ENCODE data around the gene GMCL1. TPM values are rescaled to one million over a fixed set of nuclear protein-coding genes. Genes with fewer than 3 reads are reported as not detected.

GMCL1 gene
- total and polyA plus RNA-seq, 9 of the 15 experiments (the other 6 are each of a cell fraction or from before 2014, with no cell fraction given) = 7.0 to 27.3 (median 15.4) TPM

DNA sequence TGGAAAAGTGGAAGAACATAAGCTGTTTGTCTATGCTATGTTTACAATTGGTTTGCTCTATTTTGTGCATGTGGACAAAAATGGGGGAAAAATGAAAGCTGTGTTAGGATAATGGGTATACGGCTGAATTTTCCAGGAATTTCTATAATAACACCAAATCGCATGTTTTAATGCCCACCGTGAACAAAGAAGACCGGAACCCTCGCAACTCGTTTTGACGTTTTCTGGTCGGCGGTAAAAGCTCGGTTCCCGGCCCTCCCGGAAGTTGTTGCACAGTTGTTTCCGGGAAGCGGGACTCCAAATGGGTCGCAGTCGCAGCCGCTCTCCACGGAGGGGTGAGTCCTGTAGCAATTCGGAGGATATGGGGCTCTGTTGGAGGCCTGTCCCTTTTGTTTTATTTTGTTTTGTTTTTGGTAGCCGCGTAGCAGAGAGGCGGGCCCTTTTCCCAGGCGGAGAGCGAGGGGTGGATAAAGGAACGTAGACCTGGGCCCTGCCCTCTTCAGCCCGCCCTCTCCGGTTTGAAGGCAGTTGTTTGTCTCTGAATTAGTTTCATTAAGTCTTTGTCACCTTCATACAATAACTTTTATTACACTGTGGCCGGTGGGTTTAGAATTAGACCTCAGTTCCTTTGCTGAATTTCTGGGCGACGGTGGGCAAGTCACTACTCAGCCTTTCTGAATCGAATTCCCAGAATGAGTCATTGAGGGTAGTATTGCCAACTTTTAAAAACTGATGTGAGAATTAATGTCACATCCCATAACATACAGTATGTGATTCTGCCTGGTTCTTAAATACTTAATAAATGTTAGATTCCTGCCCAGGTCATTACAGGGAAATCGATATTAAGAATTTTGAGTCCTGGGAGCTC is 64.5 kb downstream of the GMCL1 start, which contains the start of gene SNRNP27 (continued):
- TF ChIP-seq ZNF639 (CRISPR knock-in tag; conservative IDR thresholded peaks at IDR 0.05 in 1 of 2, IDR thresholded peaks at IDR 0.05 in 1 of 2) (no peak), ELF4 (CRISPR knock-in tag; IDR thresholded peaks at IDR 0.05) (no peak), PHF8 (IDR thresholded peaks at IDR 0.05; ENCODE audit: borderline replicate concordance, low read length) (peak; percentile 75; the same call in 1 of the 2 replicates), ZNF785 (CRISPR knock-in tag; IDR thresholded peaks at IDR 0.05) (no peak), U2AF1 (optimal IDR thresholded peaks at IDR 0.05; ENCODE audit: low read depth, low read length) (no peak), SRSF1 (IDR thresholded peaks at IDR 0.05; ENCODE audit: low read depth, low read length) (no peak), HMG20A (CRISPR knock-in tag; conservative IDR thresholded peaks at IDR 0.05) (no peak), HIVEP1 (CRISPR knock-in tag; IDR thresholded peaks at IDR 0.05) (no peak), HSF4 (CRISPR knock-in tag; IDR thresholded peaks at IDR 0.05; ENCODE audit: borderline replicate concordance) (no peak), ZNF133 (CRISPR knock-in tag; IDR thresholded peaks at IDR 0.05) (no peak), ZNF707 (CRISPR knock-in tag; conservative IDR thresholded peaks at IDR 0.05) (no peak), MCM3 (IDR thresholded peaks at IDR 0.05) (no peak), ZBTB17 (CRISPR knock-in tag; IDR thresholded peaks at IDR 0.05) (no peak), THAP12 (CRISPR knock-in tag; IDR thresholded peaks at IDR 0.05) (no peak), NR4A1 (CRISPR knock-in tag; IDR thresholded peaks at IDR 0.05) (no peak), NR4A1 (tag; IDR thresholded peaks at IDR 0.05) (no peak), DIDO1 (tag; IDR thresholded peaks at IDR 0.05; ENCODE audit: low read depth) (peak; percentile 96), HDAC1 (IDR thresholded peaks at IDR 0.05) (peak; percentile 83 to 99), MBD2 (IDR thresholded peaks at IDR 0.05; ENCODE audit: borderline replicate concordance, low read depth) (no peak; the same call in 1 of the 2 replicates)
